Activated T-cell treated with anti-CD3 and anti-CD28 coated beads, Interleukin-2, amount 50 U/mL, for 24 hours (primary cell): Measurements from ENCODE around the gene DENND2A.
"Not testable (repeated sequence)": the region's sequence is repeated elsewhere in the genome, so short reads cannot be mapped to it uniquely, and the experiment has no call there.

Experiments used
- DNase-seq: peaks from one replicate; pipeline ENCODE4 v3.0.0-alpha.2; 2020
- H3K27ac Mint-ChIP-seq: 2 replicates; pipeline ENCODE4 v1.8.0; 2020; ENCODE audit warnings: mild to moderate bottlenecking, mixed read lengths
- H3K27me3 Mint-ChIP-seq: 2 replicates; pipeline ENCODE4 v1.8.0; 2020; ENCODE audit warnings: mixed read lengths
- H3K36me3 Mint-ChIP-seq: 2 replicates; pipeline ENCODE4 v1.8.0; 2020; ENCODE audit warnings: low read depth, mixed read lengths
- H3K4me1 Mint-ChIP-seq: 2 replicates; pipeline ENCODE4 v1.8.0; 2020; ENCODE audit warnings: low read depth, mixed read lengths
- H3K4me3 Mint-ChIP-seq: 2 replicates; pipeline ENCODE4 v1.8.0; 2020; ENCODE audit warnings: mild to moderate bottlenecking, moderate library complexity, mixed read lengths
- H3K9me3 Mint-ChIP-seq: 2 replicates; pipeline ENCODE4 v1.8.0; 2020; ENCODE audit warnings: mixed read lengths

DENND2A gene

DNA sequence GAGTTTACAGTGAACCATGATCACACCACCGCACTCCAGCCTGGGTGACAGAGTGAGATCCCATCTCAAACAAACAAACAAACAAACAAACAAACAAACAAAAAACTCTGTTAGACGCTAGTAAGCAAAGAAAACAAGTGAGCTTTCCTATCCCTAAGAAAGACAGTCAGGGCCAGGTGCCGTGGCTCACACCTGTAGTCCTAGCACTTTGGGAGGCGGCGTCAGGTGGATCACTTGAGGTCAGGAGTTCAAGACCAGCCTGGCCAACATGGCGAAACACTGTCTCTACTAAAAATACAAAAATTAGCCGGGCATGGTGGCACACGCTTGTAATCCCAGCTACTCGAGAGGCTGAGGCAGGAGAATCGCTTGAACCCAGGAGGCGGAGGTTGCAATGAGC, 36.3 kb upstream of the DENND2A start:
- Mint-ChIP-seq H3K36me3 (peaks cover 64% of the 10 kb centered on the region), H3K4me1 (peaks cover 32% of the 10 kb centered on the region)
- H3K27me3 Mint-ChIP-seq, H3K27ac Mint-ChIP-seq, H3K9me3 Mint-ChIP-seq, H3K4me3 Mint-ChIP-seq: not testable (repeated sequence)
- peak; percentile 17 for DNase-seq

DNA sequence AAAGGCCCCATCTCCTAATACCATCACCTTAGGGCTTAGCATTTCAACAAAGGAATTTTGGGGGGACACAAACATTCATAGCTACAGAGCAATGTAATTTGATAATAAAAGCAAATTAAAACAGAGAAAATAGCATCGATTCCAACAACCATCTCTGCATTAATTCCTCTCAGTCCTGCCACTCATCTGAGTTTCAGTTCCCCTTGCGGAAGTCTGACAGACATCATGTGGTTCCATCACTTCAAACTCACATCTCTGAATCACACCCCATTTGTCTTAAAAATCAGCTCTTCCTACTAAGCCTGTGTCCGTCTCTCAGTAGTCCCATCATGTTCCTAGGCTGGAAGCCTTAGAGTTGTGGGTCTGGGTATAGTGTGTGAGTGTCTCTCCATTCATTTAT, 35.7 kb upstream of the DENND2A start:
- Mint-ChIP-seq H3K27ac (no peak overlapping the region), H3K9me3 (no peaks in the 10 kb centered on the region), H3K27me3 (no peaks in the 10 kb centered on the region), H3K4me1 (peaks cover 32% of the 10 kb centered on the region), H3K4me3 (no peak overlapping the region), H3K36me3 (peaks cover 59% of the 10 kb centered on the region)
- no peak for DNase-seq

DNA sequence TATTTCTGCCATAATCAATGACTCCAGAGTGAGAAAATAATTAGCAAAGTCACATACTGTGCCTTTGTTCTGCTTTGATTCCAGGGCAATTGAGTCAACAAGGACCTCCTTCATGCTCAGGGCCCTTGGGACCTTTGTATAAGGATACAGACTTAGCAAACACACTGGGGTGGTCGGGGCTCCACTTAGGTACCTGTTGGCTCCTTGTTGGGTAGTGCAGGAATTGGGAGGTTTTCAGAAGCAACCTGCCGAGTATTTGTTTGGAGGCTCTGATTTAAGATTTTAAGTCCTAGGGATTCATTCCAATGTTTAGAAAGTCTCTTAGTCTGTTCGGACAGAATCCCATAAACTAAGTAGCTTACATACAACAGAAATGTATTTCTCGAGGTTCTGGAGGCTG, 35.1 kb upstream of the DENND2A start:
- H3K36me3 Mint-ChIP-seq = peaks cover 54% of the 10 kb centered on the region

GRCh38 chr7:140674899-140675701, 34.5 kb upstream of the DENND2A start:
- Mint-ChIP-seq H3K4me1 (peaks cover 32% of the 10 kb centered on the region), H3K9me3 (no peaks in the 10 kb centered on the region), H3K36me3 (peaks cover 48% of the 10 kb centered on the region), H3K27me3 (no peaks in the 10 kb centered on the region), H3K4me3 (peak overlapping the region; percentile 85), H3K27ac (peak overlapping the region; percentile 6)
- no peak for DNase-seq

More for the DNA sequence above, 35.1 kb upstream of the DENND2A start:
- H3K27ac Mint-ChIP-seq = no peak overlapping the region
- no peak for DNase-seq
- no peaks in the 10 kb centered on the region for H3K9me3 Mint-ChIP-seq
- H3K27me3 Mint-ChIP-seq = no peaks in the 10 kb centered on the region
- peak overlapping the region; percentile 19 for H3K4me3 Mint-ChIP-seq
- peaks cover 32% of the 10 kb centered on the region for H3K4me1 Mint-ChIP-seq

DNA sequence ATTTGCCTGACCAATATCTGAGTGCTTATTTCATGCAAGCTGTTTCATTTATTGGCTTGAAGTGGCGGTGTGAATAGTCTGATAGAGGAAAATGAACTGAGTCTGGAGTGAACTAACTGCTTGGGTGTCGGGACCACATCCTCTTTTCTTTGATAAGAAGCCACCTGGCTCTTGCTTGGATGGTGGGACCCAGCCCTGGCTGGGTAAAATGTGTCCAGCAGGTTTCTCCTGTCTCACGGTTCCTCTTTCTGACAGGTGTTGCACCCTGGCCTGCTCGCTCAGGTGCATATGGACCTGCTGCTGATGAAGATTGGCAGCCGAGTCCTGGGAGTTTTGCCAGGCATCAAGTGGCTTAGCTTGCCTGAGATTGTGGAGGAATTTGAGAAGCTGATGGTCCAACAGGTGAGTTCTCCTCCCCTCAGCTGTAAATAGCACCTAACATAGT, 33.8 kb upstream of the DENND2A start:
- H3K9me3 Mint-ChIP-seq = no peaks in the 10 kb centered on the region
- H3K27me3 Mint-ChIP-seq = no peaks in the 10 kb centered on the region
- H3K4me1 Mint-ChIP-seq = peaks cover 32% of the 10 kb centered on the region
- H3K36me3 Mint-ChIP-seq = peaks cover 42% of the 10 kb centered on the region
- peak overlapping the region; percentile 85 for H3K4me3 Mint-ChIP-seq
- H3K27ac Mint-ChIP-seq = peak overlapping the region; percentile 87
- DNase-seq = no peak

DNA sequence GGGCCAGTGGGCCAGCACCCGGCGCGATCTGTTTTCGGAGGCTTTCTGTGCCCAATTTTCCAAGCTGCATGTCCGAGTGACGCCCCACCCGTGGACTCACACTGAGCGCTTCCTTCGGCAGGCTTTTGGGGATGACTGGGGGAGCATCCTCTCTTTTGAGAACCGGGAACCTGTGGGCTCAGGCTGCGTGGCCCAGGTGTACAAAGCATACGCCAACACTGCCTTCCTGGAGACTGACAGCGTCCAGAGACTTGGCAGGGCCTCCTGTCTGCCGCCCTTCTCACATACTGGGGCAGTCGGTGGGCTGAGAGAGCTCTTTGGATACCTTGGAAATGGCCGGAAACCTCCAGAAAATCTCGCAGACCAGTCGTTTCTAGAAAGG, 33.2 kb upstream of the DENND2A start:
- peaks cover 32% of the 10 kb centered on the region for H3K4me1 Mint-ChIP-seq
- H3K27ac Mint-ChIP-seq = peak overlapping the region; percentile 87
- H3K36me3 Mint-ChIP-seq = peaks cover 36% of the 10 kb centered on the region
- no peak for DNase-seq
- H3K9me3 Mint-ChIP-seq = no peaks in the 10 kb centered on the region
- H3K4me3 Mint-ChIP-seq = peak overlapping the region; percentile 85
- no peaks in the 10 kb centered on the region for H3K27me3 Mint-ChIP-seq

DNA sequence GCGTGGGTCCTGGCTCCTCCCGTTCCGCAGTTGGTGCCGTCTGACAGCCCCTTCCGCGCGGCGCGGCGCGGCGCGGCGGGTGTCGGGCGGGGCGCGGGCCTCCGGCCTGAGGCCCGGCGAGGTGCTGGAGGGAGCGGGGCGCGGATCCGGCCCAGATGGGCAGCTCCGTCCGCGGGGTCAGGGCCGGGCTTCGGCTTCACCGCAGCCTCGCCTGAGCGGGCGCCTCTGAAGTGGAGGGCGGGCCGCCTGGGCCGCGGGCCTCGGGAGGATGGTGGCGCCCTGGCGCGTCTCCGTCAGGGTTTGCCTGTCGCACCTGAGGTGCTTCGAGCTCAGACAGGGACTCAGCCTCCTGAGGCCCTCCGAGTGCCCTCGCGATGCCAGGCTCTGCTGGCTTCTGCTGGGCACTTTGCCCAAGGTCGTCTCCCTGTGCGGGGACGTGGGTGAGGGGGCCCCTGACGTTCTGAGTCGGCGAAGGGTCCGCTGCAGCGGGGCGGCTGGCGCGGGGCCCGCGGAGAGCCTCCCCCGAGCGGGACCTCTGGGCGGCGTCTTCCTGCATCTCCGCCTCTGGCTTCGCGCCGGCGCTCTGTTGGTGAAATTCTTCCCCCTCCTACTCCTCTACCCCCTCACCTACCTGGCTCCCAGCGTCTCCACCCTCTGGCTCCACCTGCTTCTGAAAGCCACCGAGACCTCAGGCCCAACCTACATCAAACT, 32.6 kb upstream of the DENND2A start:
- H3K27me3 Mint-ChIP-seq = no peaks in the 10 kb centered on the region
- H3K4me3 Mint-ChIP-seq = peak overlapping the region; percentile 85
- peak; percentile 82 for DNase-seq
- no peaks in the 10 kb centered on the region for H3K9me3 Mint-ChIP-seq
- H3K4me1 Mint-ChIP-seq = peaks cover 32% of the 10 kb centered on the region
- H3K27ac Mint-ChIP-seq = peak overlapping the region; percentile 87
- peaks cover 30% of the 10 kb centered on the region for H3K36me3 Mint-ChIP-seq

DNA sequence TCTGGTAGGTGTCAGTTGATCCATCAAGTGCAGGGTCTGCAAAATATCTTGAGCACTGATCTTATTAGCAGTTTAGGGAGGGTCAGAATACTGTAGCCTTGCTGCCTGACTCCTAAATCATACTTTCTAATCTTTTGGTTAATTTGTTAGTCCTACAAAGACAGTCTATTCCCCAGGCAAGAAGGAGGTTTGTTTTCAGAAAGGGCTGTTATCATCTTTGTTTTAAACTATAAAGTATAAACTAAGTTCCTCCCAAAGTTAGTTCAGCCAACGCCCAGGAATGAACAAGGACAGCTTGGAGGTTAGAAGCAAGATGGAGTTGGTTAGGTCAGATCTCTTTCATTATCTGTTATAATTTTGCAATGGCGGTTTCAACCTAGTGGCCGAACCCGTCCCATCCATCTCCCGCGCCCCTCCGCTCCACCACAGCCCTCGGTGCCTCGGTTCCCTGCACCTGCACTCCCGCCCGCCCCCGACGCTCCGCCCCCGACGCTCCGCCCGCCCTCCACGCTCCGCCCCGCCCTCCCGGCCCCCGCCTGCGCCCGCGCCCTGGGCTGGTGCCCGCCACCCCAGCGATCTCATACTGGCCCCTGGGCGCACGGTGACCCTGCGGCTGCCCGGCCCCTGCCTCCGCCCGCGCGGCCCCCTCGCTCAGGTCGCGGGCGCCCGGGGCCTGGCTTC, 31.9 kb upstream of the DENND2A start, which contains the start of gene ADCK2:
TSS of gene ADCK2 (plus strand) at position 564 of the 681 bp plus-strand sequence. CDS start 386 bp downstream, outside the sequence.
- Mint-ChIP-seq H3K27me3 (no peaks in the 10 kb centered on the region), H3K4me1 (peaks cover 32% of the 10 kb centered on the region), H3K27ac (peak within 1 kb of the TSS; percentile 87), H3K9me3 (no peaks in the 10 kb centered on the region), H3K36me3 (peaks cover 23% of the 10 kb centered on the region), H3K4me3 (peak within 1 kb of the TSS; percentile 85)
- peak; percentile 82 for DNase-seq

GRCh38 chr7:140671966-140672365, 31.4 kb upstream of the DENND2A start:
- peak overlapping the region; percentile 63 for H3K27ac Mint-ChIP-seq
- H3K4me3 Mint-ChIP-seq = peak overlapping the region; percentile 72
- peaks cover 32% of the 10 kb centered on the region for H3K4me1 Mint-ChIP-seq
- H3K9me3 Mint-ChIP-seq = no peaks in the 10 kb centered on the region
- no peak for DNase-seq
- H3K27me3 Mint-ChIP-seq = no peaks in the 10 kb centered on the region
- H3K36me3 Mint-ChIP-seq = peaks cover 21% of the 10 kb centered on the region

GRCh38 chr7:140670343-140670935, 29.8 kb upstream of the DENND2A start:
- Mint-ChIP-seq H3K9me3 (no peaks in the 10 kb centered on the region), H3K36me3 (peaks cover 6% of the 10 kb centered on the region), H3K4me3 (no peak overlapping the region), H3K4me1 (peaks cover 26% of the 10 kb centered on the region), H3K27ac (no peak overlapping the region), H3K27me3 (no peaks in the 10 kb centered on the region)
- DNase-seq = no peak

DNA sequence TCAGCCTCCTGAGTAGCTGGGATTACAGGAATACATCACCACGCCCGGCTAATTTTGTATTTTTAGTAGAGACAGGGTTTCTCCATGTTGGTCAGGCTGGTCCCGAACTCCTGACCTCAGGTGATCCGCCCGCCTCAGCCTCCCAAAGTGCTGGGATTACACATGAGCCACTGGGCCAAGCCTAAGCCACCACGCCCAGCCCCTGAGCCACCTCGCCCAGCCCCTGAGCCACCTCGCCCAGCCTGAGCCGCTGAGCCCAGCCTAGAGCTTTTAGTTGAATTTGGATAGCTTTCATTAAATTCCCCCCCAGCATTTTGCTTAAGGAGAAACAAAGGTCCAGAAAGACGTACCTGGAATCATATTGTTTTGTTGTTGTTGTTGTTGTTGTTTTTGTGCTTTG, 29.2 kb upstream of the DENND2A start:
- peaks cover 21% of the 10 kb centered on the region for H3K4me1 Mint-ChIP-seq
- H3K9me3 Mint-ChIP-seq, H3K4me3 Mint-ChIP-seq, H3K27me3 Mint-ChIP-seq, DNase-seq, H3K36me3 Mint-ChIP-seq, H3K27ac Mint-ChIP-seq: not testable (repeated sequence)

- DNase-seq = no peak
- H3K4me1 Mint-ChIP-seq = peaks cover 16% of the 10 kb centered on the region
- H3K9me3 Mint-ChIP-seq = no peaks in the 10 kb centered on the region
- H3K27me3 Mint-ChIP-seq = no peaks in the 10 kb centered on the region
- no peaks in the 10 kb centered on the region for H3K36me3 Mint-ChIP-seq
- no peak overlapping the region for H3K4me3 Mint-ChIP-seq
- no peak overlapping the region for H3K27ac Mint-ChIP-seq
Measured at GRCh38 chr7:140669352-140669751, 28.7 kb upstream of the DENND2A start.

DNA sequence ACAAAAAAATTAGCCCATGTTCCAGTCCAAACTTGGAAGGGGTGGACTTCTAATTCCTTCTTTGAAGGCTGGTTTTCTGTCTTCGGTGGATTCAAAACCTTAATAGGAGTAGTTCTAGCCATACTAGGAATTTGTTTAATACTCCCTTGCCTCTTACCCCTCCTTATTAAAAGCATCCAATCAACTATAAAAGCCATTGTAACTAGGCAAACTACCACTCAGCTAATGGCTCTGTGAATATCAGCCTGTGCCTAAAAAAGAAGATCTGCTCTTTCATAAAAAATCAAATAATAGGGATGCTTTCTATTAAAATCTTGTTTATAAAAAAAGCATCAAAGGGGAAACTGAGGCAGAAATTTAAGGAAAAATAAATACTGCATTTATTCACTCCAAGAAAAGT, 28.0 kb upstream of the DENND2A start:
- H3K27ac Mint-ChIP-seq = no peak overlapping the region
- no peak overlapping the region for H3K4me3 Mint-ChIP-seq
- H3K36me3 Mint-ChIP-seq = no peaks in the 10 kb centered on the region

DNA sequence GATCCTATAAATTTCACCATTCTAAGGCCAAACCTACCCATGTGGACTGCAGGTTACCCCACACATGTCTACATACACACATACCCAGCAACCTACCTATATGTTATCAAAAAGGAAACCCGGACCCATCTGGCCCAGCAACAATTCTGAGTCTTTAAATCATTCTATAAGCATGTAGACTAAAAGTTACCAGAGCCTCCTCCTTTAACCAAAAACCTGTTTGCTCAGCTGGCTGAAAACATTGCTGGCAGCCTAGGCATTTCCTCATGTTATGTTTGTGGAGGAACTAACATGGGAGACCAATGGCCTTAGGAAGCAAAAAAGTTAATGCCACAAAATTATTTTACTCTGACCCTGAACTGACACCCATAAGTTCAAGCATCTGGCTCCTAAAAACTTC, 26.9 kb upstream of the DENND2A start:
- Mint-ChIP-seq H3K4me3 (no peak overlapping the region), H3K27ac (no peak overlapping the region), H3K27me3 (no peaks in the 10 kb centered on the region), H3K36me3 (no peaks in the 10 kb centered on the region), H3K4me1 (peaks cover 6% of the 10 kb centered on the region), H3K9me3 (no peaks in the 10 kb centered on the region)
- no peak for DNase-seq

More for the DNA sequence above, 28.0 kb upstream of the DENND2A start:
- no peaks in the 10 kb centered on the region for H3K27me3 Mint-ChIP-seq
- no peak for DNase-seq
- peaks cover 9% of the 10 kb centered on the region for H3K4me1 Mint-ChIP-seq
- no peaks in the 10 kb centered on the region for H3K9me3 Mint-ChIP-seq
